NCI-H2227 (cell line): Measurements from ENCODE around the gene PIP4P1.
A peak's percentile ranks its signal among the peaks of the same experiment; 100 is the strongest.

ENCODE experiments used
- DNase-seq: peaks from one replicate; lab custom pipeline; 2025; ENCODE audit not compliant: unreplicated experiment; lab: John Stamatoyannopoulos, UW

The PIP4P1 gene

DNA sequence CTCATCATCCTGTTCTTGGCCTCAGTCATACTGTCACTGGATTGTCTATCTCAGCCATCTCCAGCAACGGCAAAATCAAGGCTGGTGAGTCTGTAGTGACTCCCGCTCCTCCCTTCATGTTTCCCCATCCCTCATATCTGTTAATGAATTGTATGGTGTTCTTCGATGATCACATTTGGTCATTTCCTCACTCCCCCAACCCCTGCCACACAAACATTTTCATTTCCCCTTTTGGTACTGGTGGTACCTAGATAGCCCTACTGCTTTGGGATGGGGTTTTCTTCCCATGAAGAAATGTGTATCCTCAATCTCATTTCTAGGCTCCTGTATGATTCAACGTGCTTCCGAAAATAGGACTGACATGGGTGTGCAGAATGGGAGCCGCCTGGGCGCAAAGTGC is 22.6 kb downstream of the PIP4P1 start:
- DNase-seq, result no peak

GRCh38 chr14:20436363-20436755 is 24.9 kb downstream of the PIP4P1 start:
- no peak for DNase-seq

DNA sequence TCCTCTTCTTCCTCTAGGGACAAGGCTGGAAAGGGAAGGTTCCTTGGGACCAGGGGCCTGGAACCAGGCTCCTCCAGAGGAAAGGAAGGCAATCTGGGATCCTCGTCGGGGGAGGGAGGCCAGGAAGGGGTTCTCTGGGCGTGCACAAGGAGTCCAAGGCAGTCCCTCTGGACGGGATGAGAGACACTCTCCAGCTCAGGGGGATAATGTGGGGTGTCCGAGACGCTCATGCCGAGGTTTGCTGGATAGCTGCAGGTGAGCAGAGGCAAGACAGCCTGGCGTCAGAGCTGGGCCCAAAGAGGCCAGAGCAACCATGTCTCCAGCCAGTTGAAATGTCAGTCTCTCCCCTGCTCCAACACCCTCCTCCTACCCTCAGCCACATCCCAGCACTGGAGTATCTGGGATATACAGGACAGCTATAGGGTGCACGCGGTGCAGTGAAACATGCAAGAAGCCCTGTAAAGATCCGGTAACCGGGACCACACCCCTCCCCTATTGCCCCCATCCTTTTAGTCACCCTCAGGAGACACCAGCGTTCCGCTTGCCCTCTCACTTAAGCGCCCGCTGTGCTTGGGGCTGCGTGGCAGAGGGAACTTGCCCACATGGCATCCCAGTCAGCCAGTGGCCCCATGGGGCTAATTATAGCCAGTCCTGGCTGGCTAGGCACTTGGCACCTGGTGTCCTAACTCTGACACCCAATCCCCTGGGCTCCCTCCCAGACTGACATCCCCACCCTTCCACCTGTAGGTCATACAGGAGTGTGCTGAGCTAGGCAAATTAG is 25.5 kb downstream of the PIP4P1 start, which contains the start of gene KLHL33:
Gene KLHL33, minus strand, starts transcription at position 585 of the 781 bp plus-strand sequence. Its CDS starts 355 bp downstream, at position 230.
- no peak for DNase-seq

DNA sequence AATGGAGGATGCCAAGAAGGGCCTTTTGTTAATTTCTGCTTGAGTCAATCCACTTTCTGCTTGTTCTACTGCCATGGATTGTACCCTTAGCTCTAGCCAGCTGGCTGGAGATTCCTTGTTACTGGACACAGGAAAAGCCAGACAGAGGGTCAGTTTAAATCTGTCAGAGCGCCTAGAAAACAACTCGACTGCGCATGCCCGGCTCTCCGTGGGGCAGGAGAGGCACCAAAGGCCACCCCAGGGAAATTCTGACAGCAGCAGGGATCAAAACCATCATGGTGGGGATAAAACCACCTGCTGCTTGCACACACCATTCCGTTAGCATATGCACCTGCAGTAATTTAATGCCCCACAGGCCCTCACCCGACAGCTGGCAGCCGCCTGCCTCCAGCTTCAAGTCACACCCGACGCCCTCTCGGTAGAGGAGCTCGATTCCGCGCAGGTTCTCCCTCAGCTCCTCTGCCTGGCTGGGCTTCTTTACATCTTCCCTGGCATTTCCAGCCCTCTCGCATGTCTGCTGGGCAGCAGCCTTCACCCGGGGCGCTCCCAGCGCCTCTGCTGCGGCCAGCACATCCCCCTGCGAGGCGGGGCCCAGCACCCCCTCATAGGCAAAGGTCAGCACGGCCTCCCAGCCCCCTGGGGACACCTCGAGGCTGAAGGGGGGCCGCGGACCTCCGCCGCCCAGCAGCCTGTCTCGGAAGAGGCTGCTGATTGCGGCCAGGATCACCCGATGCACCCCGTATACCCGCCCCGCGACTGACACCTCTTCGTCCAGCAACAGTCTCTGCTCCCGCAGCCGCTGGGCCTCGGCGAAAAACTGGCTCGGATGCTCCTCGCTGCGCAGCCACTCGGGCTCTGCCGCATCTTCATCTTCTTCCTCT is 26.3 kb downstream of the PIP4P1 start:
- peak; percentile 27 for DNase-seq

DNA sequence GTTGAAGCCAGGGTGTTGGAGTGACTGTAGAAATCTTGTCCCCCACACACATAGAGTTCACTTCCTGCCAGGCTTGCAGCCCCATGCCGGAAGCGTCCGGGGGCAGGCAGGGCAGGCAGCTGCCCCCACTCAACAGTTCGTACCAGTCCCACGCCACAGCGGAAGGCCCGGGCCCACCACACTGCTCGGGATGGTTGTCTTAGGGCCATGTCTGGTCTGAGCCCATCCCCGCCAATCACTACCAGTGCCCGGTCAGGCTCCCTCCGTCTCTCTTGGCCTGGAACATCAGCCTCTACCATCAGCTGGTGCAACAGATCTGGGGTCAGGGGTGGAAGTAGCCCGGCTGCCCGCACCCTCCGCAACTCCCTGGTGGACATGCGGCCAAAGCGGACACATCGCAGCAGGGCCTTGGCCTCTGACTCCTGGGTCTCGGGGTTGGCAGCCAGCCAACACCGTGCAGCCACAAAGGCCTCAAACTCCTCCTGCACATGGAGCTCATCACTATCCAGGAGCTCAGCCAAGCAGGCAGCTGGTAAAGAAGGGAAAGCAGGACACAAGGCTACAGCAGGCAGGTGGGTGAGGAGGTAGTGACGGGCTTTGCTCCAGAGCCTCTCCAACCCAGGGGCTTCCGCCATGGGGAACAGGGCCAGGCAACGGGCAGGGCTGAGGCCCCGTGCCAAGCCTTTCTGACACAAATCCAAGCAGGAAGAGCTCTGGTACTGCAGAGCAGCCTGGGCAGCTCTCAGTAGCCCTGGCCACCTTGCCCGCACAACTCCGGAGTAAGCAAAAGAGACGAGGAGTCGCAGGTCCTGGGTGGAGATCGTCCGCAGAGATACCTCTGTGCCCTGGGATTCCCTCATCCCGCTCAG is 31.2 kb downstream of the PIP4P1 start:
- no peak for DNase-seq

DNA sequence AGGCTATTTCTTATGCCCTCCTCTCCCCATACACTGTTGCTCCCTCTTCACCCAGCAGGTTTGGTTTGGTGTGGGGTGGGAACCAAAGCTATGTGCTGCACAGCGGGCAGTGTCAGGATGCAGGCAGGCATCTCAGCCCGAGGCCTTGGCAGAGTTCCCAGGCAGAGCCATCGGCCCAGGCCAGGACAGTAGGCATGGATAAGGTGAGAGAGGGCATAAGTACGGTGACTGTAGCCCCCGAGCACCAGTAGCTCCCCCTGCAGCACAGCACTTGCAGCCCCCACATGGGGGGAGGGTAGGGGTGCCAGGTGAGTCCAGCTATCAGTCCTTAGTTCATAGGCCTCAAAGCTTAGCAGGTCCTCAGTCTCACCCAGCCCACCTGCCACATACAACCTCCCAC is 32.4 kb downstream of the PIP4P1 start:
- no peak for DNase-seq

- no peak for DNase-seq
Measured at GRCh38 chr14:20428010-20428365, 33.2 kb downstream of the PIP4P1 start.

DNA sequence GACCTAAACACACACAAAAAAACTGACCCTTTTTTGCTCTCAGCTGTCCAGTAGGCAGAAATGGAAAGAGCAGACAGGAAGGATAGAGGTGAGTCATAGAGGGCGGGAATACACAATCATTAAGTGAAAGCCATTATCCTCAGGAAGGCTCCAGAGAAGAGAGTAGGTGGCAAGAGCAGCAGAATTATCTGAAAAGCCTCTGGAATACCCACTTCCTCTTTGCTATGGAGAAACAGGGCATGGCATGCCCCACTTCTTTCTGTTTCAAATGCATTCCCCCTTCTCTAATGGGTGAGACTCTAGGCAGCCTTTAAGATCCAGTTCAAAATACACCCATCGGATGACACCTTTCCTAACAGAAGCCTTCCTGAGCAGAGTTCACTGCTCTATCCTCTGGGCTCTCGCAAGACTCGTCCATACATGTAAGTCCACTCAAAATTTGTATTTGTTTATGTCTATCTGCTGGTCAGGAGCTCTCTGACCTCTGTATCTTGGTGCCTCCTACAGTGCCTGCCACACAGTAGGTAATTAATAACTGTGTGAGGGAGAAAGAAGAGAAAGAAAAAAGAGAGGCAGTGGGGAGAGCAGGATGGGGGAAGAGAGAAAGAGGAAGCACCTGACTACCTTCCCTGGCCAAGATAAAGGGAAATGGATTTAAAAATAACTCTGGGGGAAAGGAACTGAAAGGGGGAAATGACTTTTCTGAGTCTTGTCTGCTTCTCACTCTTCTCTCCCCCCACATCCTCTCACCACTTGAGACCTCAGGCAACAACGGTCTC is 33.8 kb downstream of the PIP4P1 start:
- peak; percentile 34 for DNase-seq

- DNase-seq, result no peak
Measured at GRCh38 chr14:20424851-20425250, 36.4 kb downstream of the PIP4P1 start.

DNA sequence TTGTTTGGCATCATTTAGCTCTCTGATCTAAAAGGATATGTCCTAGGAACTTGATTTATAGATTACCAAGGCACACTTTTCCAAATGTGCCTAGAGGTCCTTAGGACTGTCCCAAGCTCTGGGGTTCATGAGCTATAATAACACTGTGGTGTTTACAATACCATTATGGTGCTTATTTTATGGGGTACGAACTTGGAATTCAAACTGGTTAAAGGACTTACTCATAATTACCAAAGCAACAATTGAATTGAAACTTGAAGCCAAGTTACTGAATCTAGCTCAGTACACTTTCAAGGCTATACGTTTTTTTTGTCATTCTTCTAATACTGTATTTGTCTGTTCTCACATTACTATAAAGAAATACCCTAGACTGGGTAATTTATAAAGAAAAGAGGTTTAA is 38.3 kb downstream of the PIP4P1 start:
- DNase-seq, result no peak

- DNase-seq, result no peak
Measured at GRCh38 chr14:20421267-20421666, 40.0 kb downstream of the PIP4P1 start.

DNA sequence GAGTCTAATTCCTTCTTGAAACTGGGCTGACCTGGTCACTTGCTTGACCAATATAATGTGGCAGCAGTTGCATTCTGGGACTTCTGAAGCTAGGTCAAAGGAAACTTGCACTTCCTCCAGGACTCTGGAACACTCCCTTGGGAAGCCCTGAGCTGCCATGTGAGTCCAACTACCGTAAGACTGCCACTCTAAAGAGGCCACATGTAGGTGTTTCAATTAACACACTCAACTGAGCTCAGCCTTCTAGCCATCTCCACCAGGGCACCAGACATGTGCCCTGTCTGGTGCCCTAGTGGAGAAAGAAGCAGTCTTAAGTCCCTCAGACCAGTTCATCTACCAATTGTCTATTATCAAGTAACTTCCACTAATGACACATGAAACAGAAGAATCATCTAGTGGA is 41.8 kb downstream of the PIP4P1 start:
- DNase-seq, result no peak

DNA sequence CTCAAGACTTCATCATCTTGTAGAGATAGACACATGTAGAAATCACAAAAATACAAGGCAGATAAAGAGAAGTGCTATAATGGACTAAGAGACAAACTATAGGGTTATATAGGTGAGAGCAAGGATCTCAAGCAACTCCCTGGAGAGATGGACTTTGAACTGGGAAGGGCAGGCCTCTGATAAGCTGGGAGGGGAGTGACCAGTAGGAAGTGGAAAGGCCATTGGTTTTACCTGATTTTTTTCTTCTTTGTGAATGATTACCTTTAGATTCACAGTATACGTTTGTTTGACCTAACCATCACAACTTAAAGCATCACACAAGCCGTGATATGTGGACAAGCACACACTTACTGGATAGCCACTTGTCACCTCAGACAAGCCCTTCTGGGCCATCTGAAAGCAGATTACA is 42.7 kb downstream of the PIP4P1 start:
- no peak for DNase-seq

GRCh38 chr14:20417250-20418186 is 43.7 kb downstream of the PIP4P1 start:
- no peak for DNase-seq

DNA sequence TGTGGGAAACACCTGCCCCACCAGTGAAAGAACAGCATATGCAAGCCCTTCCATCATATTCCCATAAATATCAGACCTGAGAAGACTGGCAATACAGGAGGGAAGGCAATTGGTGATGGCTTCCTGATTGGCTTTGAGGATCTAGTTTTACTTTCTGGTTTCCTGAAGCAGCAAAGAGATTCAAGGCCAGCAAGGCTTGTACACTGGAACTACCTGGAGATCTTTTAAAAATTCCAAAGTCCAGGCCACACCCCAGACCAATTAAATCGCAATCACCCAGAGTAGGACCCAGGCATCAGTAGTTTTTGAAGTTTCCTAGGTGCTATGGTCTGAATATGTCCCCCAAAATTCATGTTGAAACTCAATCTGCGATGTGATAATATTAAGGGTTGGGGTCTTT is 45.0 kb downstream of the PIP4P1 start:
- DNase-seq, result no peak

DNA sequence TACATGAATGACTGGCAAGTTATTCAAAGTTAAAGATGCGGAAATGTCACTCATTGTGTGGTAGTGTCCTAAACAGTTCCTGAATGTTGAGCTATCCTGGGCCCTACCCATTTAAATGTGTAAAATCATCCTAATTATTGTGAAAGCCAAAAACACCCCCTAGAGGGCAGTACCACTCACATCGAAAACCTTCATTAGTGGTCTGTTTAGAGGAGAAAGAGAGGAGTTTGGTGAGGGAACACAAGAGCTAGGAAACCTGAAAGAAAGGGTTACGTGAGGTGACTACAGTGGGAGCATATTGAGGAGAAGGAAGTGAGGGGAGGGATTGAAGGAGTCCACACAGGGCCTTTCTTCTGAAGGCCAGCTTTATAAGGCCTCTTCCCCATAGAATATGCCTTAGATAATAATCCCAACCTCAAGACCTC is 45.4 kb downstream of the PIP4P1 start:
- DNase-seq, result peak; percentile 54

GRCh38 chr14:20413744-20414082 is 47.5 kb downstream of the PIP4P1 start:
- peak; percentile 18 for DNase-seq

- peak; percentile 86 for DNase-seq
Measured at GRCh38 chr14:20412876-20413743, 48.1 kb downstream of the PIP4P1 start, which contains the start of gene TEP1. TSS of gene TEP1 (minus strand) at chr14:20413501. CDS start at chr14:20408439, 5,062 bp downstream.
